NCI-H2227 (cell line): ENCODE results near the gene RIMBP2.
"Not testable (repeated sequence)": the region's sequence is repeated elsewhere in the genome, so short reads cannot be mapped to it uniquely, and the experiment has no call there.

Experiments
- DNase-seq: peaks from one replicate; lab custom pipeline; 2025; ENCODE audit not compliant: unreplicated experiment; lab: John Stamatoyannopoulos, UW

The RIMBP2 gene

DNA sequence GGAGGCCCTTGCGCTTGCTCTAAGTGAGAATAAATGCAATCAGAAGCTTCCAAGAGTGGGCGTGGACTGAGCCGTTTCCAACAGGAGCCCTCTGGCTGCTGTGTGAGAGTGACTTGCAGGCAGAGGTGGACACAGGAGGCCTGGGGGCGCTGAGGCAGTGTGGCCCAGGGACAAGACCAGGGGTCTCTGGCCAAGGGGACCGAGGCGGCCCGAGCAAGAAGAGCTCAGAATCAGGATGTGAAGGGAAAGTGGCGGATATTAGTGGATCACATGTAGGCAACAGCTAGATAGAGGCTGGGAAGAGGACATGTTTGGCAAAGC is 8.6 kb downstream of the RIMBP2 start:
- DNase-seq: no peak

DNA sequence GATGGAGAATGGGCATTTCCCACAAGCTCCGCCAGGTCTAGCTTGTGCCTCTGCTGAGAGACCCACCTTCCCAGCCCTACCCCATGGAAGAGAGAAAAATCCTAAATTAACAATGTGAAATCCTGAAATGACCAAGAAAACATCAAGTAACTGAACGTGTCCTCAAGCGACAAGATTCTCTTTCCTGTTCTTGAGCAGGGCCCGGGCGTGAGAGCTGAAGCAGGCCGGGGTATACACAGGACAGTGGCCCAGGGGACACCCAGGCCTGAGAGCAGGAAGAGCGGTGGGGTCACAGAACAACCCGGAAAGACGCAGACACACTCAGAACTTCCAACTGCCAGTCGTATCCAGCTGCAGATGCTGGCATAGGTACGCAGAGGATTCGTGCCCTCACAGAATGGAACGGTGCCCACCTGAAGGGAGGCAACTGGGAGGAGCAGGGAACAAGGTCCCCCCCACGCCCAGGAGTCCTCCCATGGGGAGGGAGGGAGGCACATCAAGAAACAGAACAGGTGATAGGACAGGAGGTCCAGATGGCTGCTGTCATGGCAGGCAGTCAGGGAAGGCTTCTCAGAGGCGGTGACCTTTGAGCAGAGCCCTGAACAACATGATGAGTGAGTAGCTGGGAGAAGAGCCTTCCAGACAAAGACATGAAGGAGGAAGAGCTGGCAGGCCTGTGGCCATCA is 9.1 kb downstream of the RIMBP2 start:
- DNase-seq: no peak

DNA sequence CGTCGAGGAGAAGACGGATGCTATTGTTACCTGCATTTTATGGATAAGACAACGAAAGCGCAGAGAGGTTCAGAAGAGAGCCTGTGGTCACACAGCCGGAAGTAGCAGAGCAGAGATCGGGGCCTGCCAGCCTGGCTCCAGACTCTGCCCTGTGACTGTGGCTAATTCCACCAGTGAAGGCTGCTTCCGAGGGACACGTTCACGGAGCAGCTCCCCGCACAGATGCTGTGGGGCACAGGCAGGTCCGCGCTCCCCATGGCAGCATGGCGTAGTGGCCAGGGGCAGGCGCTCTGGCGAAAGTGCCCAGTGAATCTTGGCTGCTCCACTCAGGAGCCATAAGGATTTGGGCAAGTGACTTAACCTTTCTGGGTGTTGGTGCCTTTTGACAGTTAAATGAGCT is 9.8 kb downstream of the RIMBP2 start:
- DNase-seq: no peak

DNA sequence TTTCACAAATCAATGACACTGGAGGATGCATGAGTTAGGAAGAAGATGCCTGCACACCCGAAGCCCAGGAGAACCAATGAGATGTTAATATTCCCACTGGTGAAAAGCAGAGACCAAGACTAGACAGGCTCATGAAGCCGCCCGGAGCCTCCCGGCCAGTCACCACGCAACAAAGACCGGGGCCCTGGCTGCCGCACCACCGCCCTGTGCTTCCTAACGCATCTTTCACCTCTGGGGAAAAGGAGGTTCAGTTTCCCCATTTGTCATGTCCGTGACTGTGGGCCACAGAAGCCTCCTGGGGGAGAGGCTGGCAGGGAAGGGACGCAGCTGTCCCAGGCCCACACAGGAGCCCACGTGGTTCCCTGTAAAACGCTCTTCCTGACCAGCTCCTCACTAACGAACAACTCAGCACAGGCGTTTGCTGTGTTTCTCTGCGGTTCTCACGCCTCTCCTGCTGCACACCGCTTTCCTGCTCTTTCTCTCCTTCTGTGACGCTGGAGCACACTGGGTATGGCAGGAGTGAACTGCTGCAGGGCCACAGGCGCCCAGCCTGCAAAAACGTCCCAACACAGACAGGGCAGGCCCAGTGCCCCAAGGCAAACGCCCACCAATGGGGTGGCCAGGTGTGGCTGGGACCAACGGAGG is 10.8 kb downstream of the RIMBP2 start:
- no peak for DNase-seq

DNA sequence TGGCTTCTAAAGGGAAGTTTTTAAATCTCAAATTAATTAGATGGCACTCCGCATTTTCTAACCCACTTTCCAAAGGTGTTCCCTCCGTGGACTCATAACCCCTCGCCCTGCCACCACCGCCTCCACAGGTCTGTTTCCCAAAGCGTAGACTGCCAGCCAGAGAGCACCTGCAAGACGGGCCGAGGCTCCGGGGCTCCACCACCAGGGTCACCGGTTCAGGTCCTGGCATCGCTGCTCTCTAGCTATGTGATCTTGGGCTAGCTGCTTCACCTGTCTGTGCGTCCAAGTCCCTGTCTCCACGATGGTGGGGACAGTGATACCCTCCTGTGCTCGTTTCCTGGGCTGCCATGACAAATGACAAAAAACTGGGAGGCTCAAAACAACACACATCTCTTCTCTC is 11.5 kb downstream of the RIMBP2 start:
- DNase-seq: no peak

DNA sequence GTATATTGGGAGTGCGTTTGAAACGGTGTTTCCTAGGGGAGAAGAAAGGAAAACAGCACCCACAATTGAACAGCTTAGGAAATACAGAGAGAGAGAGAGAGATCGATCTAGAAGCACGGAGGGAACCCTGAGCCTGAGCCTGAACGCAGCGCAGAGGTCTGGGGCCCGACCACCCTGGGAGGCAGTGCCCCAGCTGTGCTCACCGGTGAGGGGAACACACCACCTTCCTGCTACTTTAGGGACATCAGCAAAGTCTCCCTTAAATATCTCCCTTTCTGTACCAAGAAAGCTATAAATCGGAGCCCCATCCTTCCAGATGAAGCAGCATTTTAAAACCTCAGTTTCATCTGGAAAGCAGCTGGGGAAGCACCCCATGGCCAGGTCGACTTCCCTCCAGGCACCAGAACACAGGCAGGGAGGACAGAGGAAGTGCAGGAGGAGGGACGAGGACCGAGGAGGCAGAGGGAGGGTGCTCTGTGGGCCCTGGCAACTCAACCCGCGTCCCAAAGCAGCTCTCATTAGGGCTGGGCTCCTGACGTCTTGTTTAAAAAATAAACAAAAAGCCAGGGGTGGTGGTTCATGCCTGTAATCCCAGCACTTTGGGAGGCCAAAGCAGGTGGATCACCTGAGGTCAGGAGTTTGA is 12.2 kb downstream of the RIMBP2 start:
- DNase-seq: no peak

DNA sequence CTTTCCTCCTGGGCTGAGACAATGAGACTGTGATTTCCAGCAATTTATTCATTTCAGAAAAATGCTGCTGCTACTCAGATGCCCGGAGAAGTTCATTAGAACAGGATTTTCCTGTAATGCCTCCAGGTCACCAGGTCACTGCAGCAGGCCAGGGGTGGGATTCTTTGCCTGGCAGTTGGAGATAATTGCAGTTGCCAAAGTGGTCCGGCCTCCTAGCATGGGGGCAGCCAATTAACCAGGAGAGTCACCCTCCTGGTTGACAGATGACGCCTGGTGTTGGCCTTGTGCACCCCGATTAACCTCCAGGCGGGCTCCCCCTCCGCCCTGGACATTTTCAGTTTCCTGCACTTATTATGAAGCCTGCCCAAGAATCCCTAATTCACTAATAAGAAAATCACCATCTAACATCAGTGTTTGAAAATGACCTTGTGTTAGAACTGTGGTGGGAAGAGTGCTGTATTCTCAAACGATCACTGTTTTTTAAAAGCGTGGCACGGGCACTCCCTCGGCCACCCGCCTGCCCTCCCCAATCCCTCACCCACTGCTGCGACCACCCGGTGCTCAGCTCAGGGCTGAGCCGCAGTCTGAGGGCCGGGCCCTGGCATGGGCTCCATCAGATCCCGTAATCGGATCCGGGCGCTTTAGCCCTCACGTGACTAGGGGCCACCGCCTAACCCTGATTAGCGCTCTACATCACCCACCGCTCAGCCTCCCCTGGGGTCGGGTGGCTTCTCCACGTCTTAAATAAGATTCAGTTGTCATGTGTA is 12.9 kb downstream of the RIMBP2 start:
- DNase-seq: peak; percentile 26

DNA sequence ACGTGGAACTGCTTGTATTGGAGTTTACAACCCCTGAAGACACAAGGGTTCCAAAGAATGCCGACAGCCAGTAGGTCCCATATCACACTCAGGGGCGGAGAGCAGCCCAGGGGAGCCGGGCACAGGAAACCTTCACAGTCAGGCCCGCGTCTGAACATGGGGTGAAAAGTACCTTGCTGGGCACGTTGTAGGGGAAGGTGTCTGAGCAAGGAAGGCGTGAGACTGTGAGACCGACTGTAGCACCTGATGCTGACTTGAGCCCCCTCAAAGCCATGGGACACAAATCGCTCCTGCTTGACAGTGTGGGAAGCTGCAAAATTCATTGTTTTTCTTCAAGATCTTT is 14.7 kb downstream of the RIMBP2 start:
- DNase-seq: no peak

DNA sequence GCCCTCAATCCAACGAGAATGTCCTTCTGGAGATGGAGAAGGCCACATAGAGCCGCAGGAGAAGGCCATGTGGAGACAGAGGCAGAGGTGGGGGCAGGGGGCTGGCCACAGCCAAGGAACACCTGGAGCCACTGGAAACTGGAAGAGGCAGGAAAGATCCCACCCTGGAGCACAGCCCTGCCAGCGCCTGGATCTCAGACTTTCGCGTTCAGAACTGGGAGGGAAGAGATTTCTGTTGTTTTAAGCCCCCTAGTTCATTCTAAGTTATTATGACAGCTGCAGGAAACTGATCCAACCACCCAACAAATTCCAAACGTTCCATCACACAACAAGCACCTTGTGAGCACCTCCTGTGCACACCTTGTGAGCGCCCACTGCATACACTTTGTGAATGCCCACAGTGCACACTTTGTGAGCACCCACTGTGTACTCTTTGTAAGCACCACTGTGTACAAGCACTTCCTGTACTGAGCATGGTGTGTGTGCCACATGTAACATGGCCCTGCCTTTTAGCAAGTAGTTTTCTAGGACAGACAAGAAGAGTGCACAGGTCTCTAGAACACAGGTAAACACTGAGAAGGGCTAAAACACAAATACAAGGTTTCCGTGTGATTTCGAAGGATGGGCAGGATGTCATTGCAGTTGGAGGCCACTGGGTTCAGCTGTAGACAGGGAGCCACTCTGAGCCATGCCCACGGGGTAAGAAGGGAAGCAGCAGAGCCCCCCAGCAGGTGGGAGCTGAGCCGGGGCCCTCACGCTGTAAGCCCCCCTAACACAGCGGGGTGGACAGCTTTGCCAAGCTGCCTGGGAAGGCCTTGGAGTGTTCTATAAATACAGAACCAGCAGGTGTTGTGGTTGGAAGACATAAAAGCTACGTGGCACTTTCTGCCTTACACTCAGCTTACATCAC is 15.4 kb downstream of the RIMBP2 start:
- DNase-seq: no peak

DNA sequence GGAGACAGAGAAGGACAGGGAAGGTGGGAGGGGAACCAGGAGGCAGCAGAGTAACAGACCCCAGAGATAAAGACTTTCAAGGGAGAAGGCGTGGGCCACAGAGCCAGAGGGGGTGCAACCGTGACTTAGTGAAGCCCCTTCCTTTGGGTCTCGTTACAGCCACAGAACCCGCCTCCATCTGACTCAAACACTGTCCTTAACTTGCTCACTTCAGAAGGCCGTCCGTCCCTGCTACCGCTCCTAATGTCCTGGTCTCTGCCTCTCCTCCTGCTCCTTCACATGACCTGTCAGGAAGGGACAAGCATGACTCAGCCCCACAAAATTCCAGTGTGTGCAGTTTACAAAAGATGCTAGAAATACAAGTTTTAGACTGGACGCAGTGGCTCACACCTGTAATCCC is 18.0 kb downstream of the RIMBP2 start:
- DNase-seq: no peak

DNA sequence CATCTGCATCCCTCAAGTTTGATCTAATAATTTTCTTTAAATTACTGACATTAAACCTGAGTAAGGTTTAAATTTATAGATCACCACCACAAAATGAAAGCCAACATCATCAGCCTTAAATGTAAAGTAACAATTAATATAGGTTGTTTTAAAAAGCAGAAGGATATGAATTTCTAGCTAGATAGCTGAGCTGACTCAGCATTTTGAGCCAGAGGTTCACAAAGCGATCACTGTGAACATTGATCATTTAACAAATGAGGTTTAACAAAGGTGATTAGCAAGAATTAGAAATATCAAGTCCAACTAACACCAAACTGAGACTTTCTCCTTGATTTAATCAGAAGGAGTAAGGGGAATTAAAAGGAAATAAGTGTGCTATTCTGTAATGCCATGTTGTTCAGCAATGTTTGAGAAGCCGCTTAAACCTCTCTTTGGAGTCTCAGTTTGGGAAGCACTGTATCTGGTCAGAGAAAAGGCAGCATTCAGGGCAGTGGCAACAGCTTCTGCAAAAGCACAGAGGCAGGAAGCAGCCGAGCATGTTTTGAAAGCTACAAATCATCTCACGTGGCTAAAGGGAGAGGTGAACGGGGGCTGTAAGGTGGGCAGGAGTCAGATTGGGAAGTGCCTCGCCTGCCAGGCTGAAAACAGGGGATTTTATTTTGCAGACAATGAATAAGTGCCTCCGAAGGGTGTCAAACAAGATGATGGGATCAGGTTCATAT is 19.6 kb downstream of the RIMBP2 start:
- DNase-seq: no peak

DNA sequence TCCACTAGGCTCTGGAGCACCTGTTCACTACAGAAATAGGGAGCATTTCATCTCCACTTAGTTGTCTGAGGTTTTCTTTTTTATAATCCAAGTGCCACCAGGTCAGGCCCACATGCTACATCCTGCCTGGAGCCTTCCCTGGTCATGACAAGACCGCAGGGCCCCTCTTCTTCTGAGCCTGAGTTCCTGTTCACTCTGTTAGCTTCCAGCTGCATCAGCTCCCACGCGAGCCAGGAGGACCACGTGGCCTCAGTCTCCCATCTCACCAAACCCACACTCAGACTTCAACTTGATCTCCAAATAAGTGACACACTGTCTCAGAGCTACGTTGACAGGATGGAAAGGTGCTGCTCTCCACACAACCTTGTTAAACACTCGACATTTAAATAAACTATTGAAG is 21.0 kb downstream of the RIMBP2 start:
- DNase-seq: no peak

DNA sequence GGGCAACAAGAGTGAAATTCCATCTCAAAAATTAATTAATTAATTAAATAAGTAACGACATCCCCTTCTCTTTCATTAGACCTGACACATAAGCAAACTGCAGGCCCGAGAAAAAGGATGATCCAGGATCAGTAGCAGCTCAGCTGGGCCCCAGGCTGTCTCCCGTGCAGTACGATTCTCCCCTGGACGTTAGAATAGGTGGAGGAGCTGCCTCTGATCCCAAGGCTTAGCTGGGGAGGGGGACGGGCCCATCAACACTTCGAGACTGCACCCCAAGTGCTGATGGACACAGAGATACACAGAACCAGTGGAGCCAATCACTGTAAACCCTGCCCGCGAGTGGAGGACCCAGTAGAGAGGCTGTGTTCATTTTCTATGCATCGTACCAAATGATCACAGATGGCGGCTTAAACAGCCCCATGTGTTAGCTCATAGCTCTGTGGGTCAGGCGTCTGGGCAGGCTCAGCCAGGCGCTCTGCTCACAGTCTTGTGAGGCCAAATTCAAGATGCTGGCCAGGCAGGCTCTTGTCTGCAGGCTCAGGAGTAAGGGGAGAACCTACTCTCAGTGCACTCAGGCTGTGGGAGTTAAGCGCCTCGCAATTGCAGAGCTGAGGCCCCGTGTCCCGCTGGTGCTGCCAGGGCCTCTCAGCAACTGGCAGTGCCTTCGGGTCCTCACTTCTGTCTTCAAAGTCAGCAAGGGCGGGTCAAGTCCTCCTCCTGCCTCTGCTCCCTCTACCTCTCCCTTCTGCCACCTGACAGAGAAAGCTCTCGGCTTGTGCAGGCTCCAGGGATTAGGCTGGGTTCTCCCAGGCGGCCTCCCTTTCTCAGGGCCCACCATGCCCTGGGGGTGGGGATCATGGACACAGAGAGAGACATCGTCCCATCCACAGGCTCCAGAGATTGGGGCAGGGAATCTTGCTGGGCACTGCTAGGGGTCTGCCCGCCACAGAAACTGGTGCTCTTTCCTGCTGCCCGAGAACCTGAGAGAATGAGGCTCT is 26.4 kb downstream of the RIMBP2 start:
- DNase-seq: no peak

DNA sequence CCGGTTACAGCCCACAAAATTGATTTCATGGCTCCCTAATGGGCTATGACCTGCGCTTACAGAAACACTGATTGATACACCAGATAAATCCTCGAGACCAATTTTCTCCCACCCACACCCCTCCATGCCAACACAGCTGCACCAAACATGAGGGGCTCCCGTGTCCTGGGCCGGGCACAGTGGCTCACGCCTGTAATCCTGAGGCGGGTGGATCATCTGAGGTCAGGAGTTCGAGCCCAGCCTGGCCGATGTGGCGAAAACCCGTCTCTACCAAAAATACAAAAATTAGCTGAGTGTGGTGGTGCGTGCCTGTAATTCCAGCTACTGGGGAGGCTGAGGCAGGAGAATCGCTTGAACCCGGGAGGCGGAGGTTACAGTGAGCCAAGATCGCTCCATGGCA is 27.1 kb downstream of the RIMBP2 start:
- DNase-seq: not testable (repeated sequence)

DNA sequence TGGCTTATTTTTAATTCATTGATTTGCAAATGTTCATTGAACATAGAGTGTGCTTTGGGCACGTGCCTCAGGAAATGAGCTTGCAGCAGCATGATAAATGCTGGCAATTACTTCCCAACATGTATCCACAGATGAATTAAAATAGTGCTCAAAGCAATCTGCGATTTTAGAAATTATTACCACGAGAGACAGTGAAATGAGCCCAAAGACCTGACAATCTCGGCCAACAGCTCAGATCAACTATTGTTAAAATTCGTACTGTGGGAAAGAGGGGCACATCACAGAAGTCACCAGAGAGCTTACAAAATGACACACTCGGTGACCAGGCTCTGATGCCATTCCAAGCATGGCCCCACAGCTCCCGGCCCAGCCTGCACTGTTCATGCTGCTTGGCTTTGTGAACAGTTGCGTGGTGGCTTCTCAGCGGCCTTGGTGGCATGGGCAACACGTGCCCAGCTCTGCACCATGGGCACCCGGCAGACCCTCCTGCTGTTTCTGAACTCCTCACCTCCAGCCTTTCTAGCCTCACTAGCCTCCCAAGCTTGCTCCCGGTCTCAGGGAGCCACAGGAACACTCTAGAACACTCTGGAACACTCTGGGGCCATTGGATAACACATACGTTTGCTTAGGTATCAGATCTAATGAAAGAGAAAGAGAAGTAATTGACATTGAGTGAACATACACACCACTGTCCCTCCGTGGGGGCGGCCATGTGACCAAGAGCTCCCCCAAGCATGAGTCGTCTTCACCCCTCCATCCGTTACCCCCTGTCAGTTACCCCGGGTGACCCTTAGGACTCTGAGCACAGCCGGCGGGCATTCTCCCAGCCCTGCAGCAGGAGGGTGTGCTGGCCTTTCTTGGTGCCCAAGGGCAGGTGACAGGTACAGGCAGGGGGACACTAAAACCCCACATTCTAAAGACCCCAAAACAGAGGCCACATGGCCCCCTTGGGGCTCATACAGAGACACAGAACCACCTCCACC is 28.0 kb downstream of the RIMBP2 start:
- no peak for DNase-seq

DNA sequence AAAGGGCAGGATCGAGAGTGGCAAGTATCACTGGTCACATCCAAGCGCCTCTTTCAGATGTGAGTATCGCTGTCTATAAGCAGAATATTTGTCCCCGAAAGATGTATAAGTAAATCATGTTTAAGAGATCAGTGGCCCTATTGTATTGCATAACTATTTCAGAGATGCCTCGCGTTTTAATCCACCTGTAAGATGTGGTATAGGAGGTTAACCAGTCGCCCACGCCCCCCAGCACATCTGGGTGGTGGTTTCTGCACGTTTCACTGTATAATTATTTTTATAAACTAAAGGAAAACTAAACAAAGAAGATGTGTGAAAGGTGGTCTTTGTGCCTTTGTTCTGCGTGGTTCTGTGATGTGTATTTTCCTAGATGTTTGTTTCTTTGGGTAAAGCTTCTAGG is 28.9 kb downstream of the RIMBP2 start:
- DNase-seq: no peak

DNA sequence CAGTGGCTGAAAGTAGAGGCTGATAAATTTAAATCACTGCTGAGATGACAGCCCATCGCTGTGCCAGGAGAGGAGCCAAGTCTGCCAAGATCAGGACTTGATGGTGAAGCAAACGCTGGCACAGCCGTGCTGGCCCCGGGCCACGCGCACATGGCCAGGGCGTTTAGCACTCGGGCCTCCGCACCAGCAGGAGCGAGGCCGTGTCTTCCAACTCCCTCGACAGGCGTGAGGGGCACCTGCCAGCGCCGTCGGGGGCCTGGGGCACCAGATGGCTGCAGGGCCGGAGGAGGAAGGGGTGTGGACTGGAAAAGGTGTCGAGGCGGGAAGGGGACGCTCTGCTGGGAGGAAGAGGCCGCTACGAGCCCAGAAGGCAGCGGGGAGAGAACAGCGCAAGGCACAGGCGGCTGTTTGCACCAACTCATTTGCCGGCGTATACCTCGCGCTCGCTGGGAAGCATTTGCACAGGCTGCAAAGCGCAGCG is 29.5 kb downstream of the RIMBP2 start:
- peak; percentile 30 for DNase-seq

DNA sequence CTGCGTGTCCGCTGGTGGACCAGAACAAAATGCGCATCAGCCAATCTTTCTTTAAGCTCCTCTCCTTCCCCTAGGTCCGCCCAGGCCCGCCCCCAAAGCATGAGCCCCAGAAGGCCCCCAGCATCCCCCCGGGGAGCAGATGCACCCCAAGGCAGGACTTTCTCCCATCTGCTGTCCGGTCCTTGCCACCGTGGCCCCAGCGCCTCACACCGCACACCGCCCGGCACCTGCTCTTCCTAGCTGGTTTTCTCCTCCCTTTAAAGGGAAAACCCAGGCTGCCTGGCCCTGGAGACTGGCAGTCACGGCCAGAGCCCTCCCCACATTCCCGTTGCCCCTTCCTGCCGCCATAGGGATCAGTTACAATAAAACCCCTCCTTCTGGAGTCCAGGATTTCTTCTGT is 30.2 kb downstream of the RIMBP2 start:
- no peak for DNase-seq
